NCI-H460 (cell line): ENCODE data around the gene FHIP2A. TPM values are rescaled to one million over a fixed set of nuclear protein-coding genes. Genes with fewer than 3 reads are reported as not detected.
"Not testable (repeated sequence)": the region's sequence is repeated elsewhere in the genome, so short reads cannot be mapped to it uniquely, and the experiment has no call there.

ENCODE experiments used
- DNase-seq: peaks from one replicate; pipeline ENCODE4 v3.0.0-alpha.2; 2016; ENCODE audit warnings: low read depth; ENCODE audit errors: extremely low read depth
- polyA plus RNA-seq: library from polyadenylated mRNA; depleted of rRNA; stranded (reverse); fragments of >200 nt; gene quantifications from 2 replicates; pipeline ENCODE4 v1.2.3, GENCODE V29; 2014; cell fraction: nucleus; rRNA removed
- total RNA-seq: library from RNA; depleted of rRNA; stranded (reverse); fragments of >200 nt; shearing (Covaris generic); gene quantifications from 2 replicates; pipeline ENCODE4 v1.2.3, GENCODE V29; 2014; rRNA removed

FHIP2A gene
- 16.6 and 20.0 TPM in 2 replicates for total RNA-seq
- polyA plus RNA-seq, result 15.2 and 25.0 TPM in 2 replicates

GRCh38 chr10:114821293-114821914 is at the start of gene FHIP2A:
Gene FHIP2A (plus strand): TSS chr10:114821780. CDS start chr10:114822079, 299 bp downstream.
- peak; percentile 65 for DNase-seq

DNA sequence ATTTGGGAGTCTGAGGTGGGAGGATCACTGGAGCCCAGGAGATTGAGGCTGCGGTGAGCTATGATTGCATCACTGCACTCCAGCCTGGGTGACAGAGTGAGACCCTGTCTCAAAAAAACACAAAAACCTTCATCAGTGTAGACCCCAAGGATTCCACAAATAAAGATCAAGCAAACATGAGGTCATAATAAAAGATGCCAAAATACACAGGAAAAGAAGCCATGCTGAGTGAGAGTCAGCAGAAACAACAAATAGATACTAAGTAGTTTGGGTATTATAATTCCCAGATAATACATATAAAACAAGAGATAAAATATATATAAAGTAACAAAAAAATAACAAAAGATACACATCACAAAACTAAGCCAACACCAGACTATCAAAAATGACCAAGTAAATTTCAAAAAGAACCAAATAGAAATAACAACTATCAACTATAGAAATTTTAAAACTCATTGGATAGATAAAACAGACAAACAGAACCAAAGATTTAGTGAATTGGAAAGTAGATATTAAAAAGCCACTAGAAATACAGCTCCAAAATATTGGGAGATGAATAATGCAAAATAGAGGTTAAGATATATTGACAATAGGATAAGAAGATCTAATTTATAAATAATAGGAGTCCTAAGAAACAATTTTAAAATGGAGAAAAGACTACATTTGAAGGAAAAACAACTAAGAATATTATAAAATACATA is 48.9 kb upstream of the FHIP2A start:
- DNase-seq, result no peak

DNA sequence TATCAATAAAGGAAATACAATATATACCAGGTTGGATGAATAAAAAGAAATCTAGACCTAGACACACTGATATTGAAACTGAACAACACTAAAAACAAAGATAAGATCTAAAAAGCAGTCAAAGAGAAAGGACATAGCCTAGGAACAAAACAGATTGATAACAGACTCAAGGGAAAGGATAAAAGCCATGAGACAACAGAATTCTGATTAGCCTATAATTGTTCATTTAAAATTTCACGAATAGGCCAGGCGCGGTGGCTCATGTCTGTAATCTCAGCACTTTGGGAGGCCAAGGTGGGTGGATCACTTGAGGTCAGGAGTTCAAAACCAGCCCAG is 48.4 kb upstream of the FHIP2A start:
- DNase-seq, result no peak

- DNase-seq, result not testable (repeated sequence)
Measured at GRCh38 chr10:114775082-114775481, 46.5 kb upstream of the FHIP2A start.

- no peak for DNase-seq
Measured at GRCh38 chr10:114777415-114777814, 44.2 kb upstream of the FHIP2A start.

GRCh38 chr10:114779803-114780576 is 41.6 kb upstream of the FHIP2A start:
- DNase-seq, result peak; percentile 77

- DNase-seq, result no peak
Measured at GRCh38 chr10:114780577-114781184, 40.9 kb upstream of the FHIP2A start.

DNA sequence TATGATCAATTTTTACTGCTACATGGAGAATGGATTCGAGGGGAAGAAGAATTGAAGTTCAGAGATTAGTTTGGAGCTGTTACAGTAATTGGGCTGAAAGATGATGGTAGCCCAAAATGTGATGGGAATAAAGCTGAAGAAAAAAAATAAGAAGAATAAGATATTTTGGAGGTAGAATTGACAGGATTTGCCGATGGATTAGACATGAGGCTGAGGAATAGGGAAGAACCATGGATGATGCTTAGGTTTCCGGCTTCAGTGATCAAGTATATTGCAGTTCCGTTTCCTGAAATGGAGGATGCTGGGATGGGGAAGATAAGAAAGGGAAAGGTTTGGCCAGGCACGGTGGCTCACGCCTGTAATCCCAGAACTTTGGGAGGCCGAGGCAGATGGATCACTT is 38.9 kb upstream of the FHIP2A start:
- DNase-seq, result no peak

- no peak for DNase-seq
Measured at GRCh38 chr10:114783686-114784085, 37.9 kb upstream of the FHIP2A start.

- DNase-seq, result peak; percentile 63
Measured at GRCh38 chr10:114786492-114786891, 35.1 kb upstream of the FHIP2A start.

DNA sequence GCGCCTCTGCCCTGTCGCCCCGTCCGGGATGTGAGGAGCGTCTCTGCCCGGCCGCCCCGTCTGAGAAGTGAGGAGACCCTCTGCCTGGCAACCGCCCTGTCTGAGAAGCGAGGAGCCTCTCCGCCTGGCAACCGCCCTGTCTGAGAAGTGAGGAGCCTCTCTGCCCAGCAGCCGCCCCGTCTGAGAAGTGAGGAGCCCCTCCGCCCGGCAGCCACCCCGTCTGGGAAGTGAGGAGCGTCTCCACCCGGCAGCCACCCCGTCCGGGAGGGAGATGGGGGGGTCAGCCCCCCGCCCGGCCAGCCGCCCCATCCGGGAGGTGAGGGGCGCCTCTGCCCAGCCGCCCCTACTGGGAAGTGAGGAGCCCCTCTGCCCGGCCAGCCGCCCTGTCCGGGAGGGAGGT is 34.4 kb upstream of the FHIP2A start:
- DNase-seq, result not testable (repeated sequence)

- no peak for DNase-seq
Measured at GRCh38 chr10:114791768-114792167, 29.8 kb upstream of the FHIP2A start.

- DNase-seq, result no peak
Measured at GRCh38 chr10:114795039-114795438, 26.5 kb upstream of the FHIP2A start.

- DNase-seq, result no peak
Measured at GRCh38 chr10:114800361-114800760, 21.2 kb upstream of the FHIP2A start.

- DNase-seq, result no peak
Measured at GRCh38 chr10:114801411-114801813, 20.2 kb upstream of the FHIP2A start.

GRCh38 chr10:114802177-114802576 is 19.4 kb upstream of the FHIP2A start:
- DNase-seq, result no peak

- DNase-seq, result no peak
Measured at GRCh38 chr10:114806562-114807391, 14.8 kb upstream of the FHIP2A start.

- no peak for DNase-seq
Measured at GRCh38 chr10:114808982-114809381, 12.6 kb upstream of the FHIP2A start.

DNA sequence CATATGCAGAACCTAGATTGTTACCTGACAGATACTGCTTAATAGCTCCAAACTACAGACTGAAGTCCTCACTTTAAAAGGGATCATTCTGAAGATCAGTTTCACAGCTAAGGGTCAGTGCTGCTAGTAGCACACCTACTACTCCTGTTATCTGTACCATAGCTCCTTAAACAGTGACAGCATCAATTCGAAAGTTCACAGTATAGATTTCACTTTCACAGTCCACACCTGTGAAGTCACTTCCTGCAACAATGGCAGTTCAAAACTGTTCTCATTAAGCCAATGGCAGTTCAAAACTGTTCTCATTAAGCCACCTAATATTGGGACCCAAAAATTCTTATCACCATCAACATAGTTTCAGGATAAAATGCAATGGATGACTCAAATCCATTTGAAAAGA is 10.7 kb upstream of the FHIP2A start:
- DNase-seq, result no peak

DNA sequence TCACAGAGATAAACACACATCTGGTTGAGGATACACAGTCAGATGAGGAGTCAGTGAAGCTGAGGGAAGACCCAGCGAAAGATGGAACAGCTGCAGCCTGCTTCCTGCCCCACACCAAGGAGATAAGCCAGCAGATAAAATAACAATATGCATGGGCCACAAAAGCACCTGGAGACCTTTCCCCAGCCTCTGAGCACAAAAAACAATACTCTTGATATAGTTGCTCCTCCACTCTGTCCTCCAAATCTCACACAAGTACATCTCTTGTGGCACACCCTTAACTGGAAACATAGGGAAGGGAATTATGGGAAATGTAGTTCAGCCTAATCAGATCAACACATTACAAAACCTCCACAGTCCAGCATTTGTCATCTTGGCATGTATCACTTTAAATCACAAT is 9.7 kb upstream of the FHIP2A start:
- DNase-seq, result no peak
